ENCODE measurements around the gene CHN2. TPM values are rescaled to one million over a fixed set of nuclear protein-coding genes. Genes with fewer than 3 reads are reported as not detected.

The CHN2 gene
- total RNA-seq, 4 donors from 2014 or later, result 7.6 to 15.3 (median 10.0) TPM

GRCh38 chr7:29384277-29384676 is 189.7 kb downstream of the CHN2 start:
- H3K36me3 ChIP-seq, result no peaks in the 10 kb centered on the region
- H3K27ac ChIP-seq, result no peak overlapping the region
- WGBS, 2 donors (ENCODE audit: low coverage in 1 of 2), result 93 to 100% methylated on average over 1 to 2 of the region's 2 CpGs
- no peak overlapping the region for H3K4me3 ChIP-seq
- no peaks in the 10 kb centered on the region for H3K4me1 ChIP-seq
- no peak for ATAC-seq
- no peaks in the 10 kb centered on the region for H3K27me3 ChIP-seq
- no peak for TF ChIP-seq CTCF (IDR thresholded peaks at IDR 0.05)
- no peak for TF ChIP-seq EP300 (IDR thresholded peaks at IDR 0.05)
- no peak for TF ChIP-seq POLR2A (IDR thresholded peaks at IDR 0.05)
- TF ChIP-seq POLR2AphosphoS5 (IDR thresholded peaks at IDR 0.05), result no peak
- H3K9me3 ChIP-seq, result no peaks in the 10 kb centered on the region

GRCh38 chr7:29385214-29385814 is 190.7 kb downstream of the CHN2 start:
- Histone ChIP-seq H3K9me3 (no peaks in the 10 kb centered on the region), H3K4me3 (no peak overlapping the region), H3K27me3 (no peaks in the 10 kb centered on the region), H3K27ac (no peak overlapping the region), H3K36me3 (no peaks in the 10 kb centered on the region), H3K4me1 (no peaks in the 10 kb centered on the region)
- ATAC-seq, result no peak
- 74 to 75% methylated on average over 2 to 3 of the region's 4 CpGs for WGBS, 2 donors (ENCODE audit: low coverage in 1 of 2)
- TF ChIP-seq CTCF (IDR thresholded peaks at IDR 0.05) (no peak), POLR2AphosphoS5 (IDR thresholded peaks at IDR 0.05) (no peak), POLR2A (IDR thresholded peaks at IDR 0.05) (no peak), EP300 (IDR thresholded peaks at IDR 0.05) (no peak)

- no peak overlapping the region for H3K4me3 ChIP-seq
- H3K27ac ChIP-seq, result no peak overlapping the region
- H3K4me1 ChIP-seq, result no peaks in the 10 kb centered on the region
- no peak for TF ChIP-seq CTCF (IDR thresholded peaks at IDR 0.05)
- no peak for TF ChIP-seq EP300 (IDR thresholded peaks at IDR 0.05)
- TF ChIP-seq POLR2AphosphoS5 (IDR thresholded peaks at IDR 0.05), result no peak
- TF ChIP-seq POLR2A (IDR thresholded peaks at IDR 0.05), result no peak
- H3K9me3 ChIP-seq, result no peaks in the 10 kb centered on the region
- 71 to 80% methylated on average over 4 of the region's 4 CpGs for WGBS, 2 donors (ENCODE audit: low coverage in 1 of 2)
- no peaks in the 10 kb centered on the region for H3K36me3 ChIP-seq
- H3K27me3 ChIP-seq, result no peaks in the 10 kb centered on the region
- no peak for ATAC-seq
Measured at GRCh38 chr7:29386196-29386765, 191.7 kb downstream of the CHN2 start.

GRCh38 chr7:29391262-29391661 is 196.7 kb downstream of the CHN2 start:
- TF ChIP-seq EP300 (IDR thresholded peaks at IDR 0.05) (no peak), CTCF (IDR thresholded peaks at IDR 0.05) (no peak), POLR2AphosphoS5 (IDR thresholded peaks at IDR 0.05) (no peak), POLR2A (IDR thresholded peaks at IDR 0.05) (no peak)
- Histone ChIP-seq H3K4me3 (no peak overlapping the region), H3K27me3 (peaks cover under 1% of the 10 kb centered on the region), H3K36me3 (no peaks in the 10 kb centered on the region), H3K4me1 (no peaks in the 10 kb centered on the region), H3K27ac (no peak overlapping the region), H3K9me3 (no peaks in the 10 kb centered on the region)
- ATAC-seq, result no peak
- 90 to 94% methylated on average over 1 of the region's 1 CpG for WGBS, 2 donors (ENCODE audit: low coverage in 1 of 2)

GRCh38 chr7:29394321-29394720 is 199.7 kb downstream of the CHN2 start:
- peaks cover 8% of the 10 kb centered on the region for H3K27me3 ChIP-seq
- no peaks in the 10 kb centered on the region for H3K9me3 ChIP-seq
- ATAC-seq, result no peak
- H3K4me3 ChIP-seq, result no peak overlapping the region
- no peaks in the 10 kb centered on the region for H3K4me1 ChIP-seq
- WGBS, 2 donors (ENCODE audit: low coverage in 1 of 2), result 63 to 81% methylated on average over 7 of the region's 7 CpGs
- no peaks in the 10 kb centered on the region for H3K36me3 ChIP-seq
- no peak for TF ChIP-seq POLR2AphosphoS5 (IDR thresholded peaks at IDR 0.05)
- TF ChIP-seq POLR2A (IDR thresholded peaks at IDR 0.05), result no peak
- TF ChIP-seq CTCF (IDR thresholded peaks at IDR 0.05), result no peak
- TF ChIP-seq EP300 (IDR thresholded peaks at IDR 0.05), result no peak
- H3K27ac ChIP-seq, result no peak overlapping the region
